K562 (cell line): Measurements from ENCODE around the gene GNAZ. TPM values are rescaled to one million over a fixed set of nuclear protein-coding genes. Genes with fewer than 3 reads are reported as not detected.
A peak's percentile ranks its signal among the peaks of the same experiment; 100 is the strongest.

Experiments used
- ATAC-seq: fragments of 200-7000 bp; cut with Tn5 transposase; 3 replicates; pipeline ENCODE4 v1.9.1; 2020; ENCODE audit warnings: moderate library complexity
- BruUV-seq: library from RNA; stranded (reverse); fragments of 400-500 nt; replicated peaks from 2 replicates; lab custom pipeline; 2021; lab: Mats Ljungman, UMichigan
- CTCF ChIA-PET: fragments of 300-600 bp; formaldehyde crosslinking; extraction: SDS; loops from one replicate; lab custom pipeline; 2021; ENCODE audit warnings: low intra/inter-chr PET ratio; lab: Yijun Ruan, JAX
- POLR2A ChIA-PET: fragments of 300-600, 350-650 bp; sonication (Branson Sonifier 250); formaldehyde crosslinking; extraction: SDS; loops from one replicate; lab custom pipeline; 2021; ENCODE audit warnings: antibody characterized with exemption, inconsistent platforms; lab: Yijun Ruan, JAX
- DNase-seq, 4 experiments: peaks; one replicate each; pipeline versions ENCODE4 v3.0.0 to v3.0.0-alpha.2; 2011 to 2018; ENCODE audit warnings: low spot score in 3 of 4, mixed read lengths in 3 of 4; ENCODE audit errors: extremely low read depth in 1 of 4
- FAIRE-seq: peaks from 2 replicates; lab custom pipeline; 2011; peaks lifted over from hg19 to GRCh38; lab: Jason Lieb, UNC
- H2AFZ ChIP-seq: 2 replicates; pipeline ENCODE4 v1.6.0; 2011; ENCODE audit warnings: low read depth, low read length, control low read depth, inconsistent platforms
- H3K27ac ChIP-seq: fragments of 200-600 bp; 3 replicates; pipeline ENCODE4 v1.8.0; 2011; ENCODE audit warnings: low read depth, mild to moderate bottlenecking, control low read depth, inconsistent platforms, low read length, moderate library complexity, mixed read lengths; ENCODE audit errors: extremely low read depth
- H3K27me3 ChIP-seq, 2 experiments: fragments of 300-600 bp in 1 of 2; 2 replicates in 1 of 2; 3 replicates in 1 of 2; pipeline versions ENCODE4 v1.6.0 to v1.8.0; 2011; ENCODE audit warnings: inconsistent platforms in 2 of 2, low read length in 2 of 2, mild to moderate bottlenecking in 1 of 2, mixed read lengths in 1 of 2, moderate library complexity in 1 of 2; ENCODE audit not compliant: control insufficient read depth in 2 of 2, insufficient read depth in 2 of 2
- H3K36me3 ChIP-seq: fragments of 300-600 bp; 3 replicates; pipeline ENCODE4 v1.8.0; 2011; ENCODE audit warnings: mild to moderate bottlenecking, low read length, inconsistent platforms; ENCODE audit not compliant: control insufficient read depth, insufficient read depth
- H3K4me1 ChIP-seq, 2 experiments: fragments of 200-600 bp in 1 of 2; replicated peaks in 1 of 2; 2 replicates in 1 of 2; 3 replicates in 1 of 2; pipeline versions ENCODE4 v1.5.1 to v1.8.0; 2011; ENCODE audit warnings: inconsistent platforms in 2 of 2, low read length in 2 of 2, mild to moderate bottlenecking in 1 of 2, mixed read lengths in 1 of 2, moderate library complexity in 1 of 2; ENCODE audit not compliant: control insufficient read depth in 2 of 2, insufficient read depth in 2 of 2
- H3K4me2 ChIP-seq: 2 replicates; pipeline ENCODE4 v1.6.1; 2011; ENCODE audit warnings: low read length, control low read depth, inconsistent platforms, mixed read lengths; ENCODE audit not compliant: insufficient read depth
- H3K4me3 ChIP-seq: fragments of 200-600 bp; sonication (generic), shearing (Covaris generic); 2 replicates; pipeline ENCODE4 v1.5.1; 2016; ENCODE audit warnings: control low read depth, inconsistent platforms
- H3K79me2 ChIP-seq: fragments of 200-600 bp; 3 replicates; pipeline ENCODE4 v1.8.0; 2011; ENCODE audit warnings: low read length, inconsistent platforms; ENCODE audit not compliant: control insufficient read depth, insufficient read depth
- H3K9ac ChIP-seq, 2 experiments: 2 replicates each; pipeline versions ENCODE4 v1.6.0 to v1.6.1; 2011; ENCODE audit warnings: low read depth in 2 of 2, low read length in 2 of 2, control low read depth in 1 of 2, inconsistent platforms in 1 of 2, mild to moderate bottlenecking in 1 of 2, mixed read lengths in 1 of 2; ENCODE audit not compliant: insufficient read depth in 1 of 2
- H3K9me1 ChIP-seq: one replicate; pipeline ENCODE4 v1.6.0; 2011; ENCODE audit warnings: inconsistent platforms, mild to moderate bottlenecking, low read length, moderate library complexity; ENCODE audit not compliant: control insufficient read depth, insufficient read depth
- H3K9me3 ChIP-seq: replicated peaks from 2 replicates; pipeline ENCODE4 v1.5.1; 2011; ENCODE audit warnings: low read depth, low read length, inconsistent platforms; ENCODE audit not compliant: control insufficient read depth, insufficient read depth
- H4K20me1 ChIP-seq: replicated peaks from 2 replicates; pipeline ENCODE4 v1.6.1; 2011; ENCODE audit warnings: low read length, inconsistent platforms, mixed read lengths; ENCODE audit not compliant: control insufficient read depth, insufficient read depth
- BRD4 ChIP-seq: fragments of 200-600 bp; sonication (generic); IDR thresholded peaks from 2 replicates; pipeline ENCODE4 v1.6.1; 2017; ENCODE audit warnings: inconsistent platforms
- E2F1 ChIP-seq: sonication (generic); formaldehyde crosslinking; IDR thresholded peaks from 2 replicates; pipeline ENCODE4 v1.8.1; 2023; ENCODE audit warnings: mild to moderate bottlenecking, missing genetic modification reagents, moderate library complexity
- GTF2F1 ChIP-seq: IDR thresholded peaks from 2 replicates; pipeline ENCODE4 v1.6.1; 2011; ENCODE audit warnings: low read depth, low read length, improper control_type of control experiment
- HMGN3 ChIP-seq: IDR thresholded peaks from 2 replicates; pipeline ENCODE4 v1.6.1; 2011; ENCODE audit warnings: borderline replicate concordance, low read depth, mild to moderate bottlenecking, mixed read lengths, low read length; ENCODE audit not compliant: insufficient read length; ENCODE audit errors: extremely low read depth
- HNRNPUL1 ChIP-seq: fragments of 200-400 bp; formaldehyde crosslinking; IDR thresholded peaks from 2 replicates; pipeline ENCODE4 v1.6.1; 2017; ENCODE audit warnings: low read length
- MAFK ChIP-seq: IDR thresholded peaks from 2 replicates; pipeline ENCODE4 v1.6.1; 2011; ENCODE audit warnings: low read length, improper control_type of control experiment
- NCOR1 ChIP-seq: fragments of 450-650 bp; IDR thresholded peaks from 2 replicates; pipeline ENCODE4 v1.6.1; 2016; ENCODE audit warnings: mild to moderate bottlenecking, moderate library complexity
- PCBP2 ChIP-seq: fragments of 200-400 bp; formaldehyde crosslinking; IDR thresholded peaks from 2 replicates; pipeline ENCODE4 v1.6.1; 2018; ENCODE audit warnings: low read length, low read depth, mild to moderate bottlenecking, moderate library complexity; ENCODE audit not compliant: poor library complexity, severe bottlenecking
- RBM14 ChIP-seq: fragments of 200-400 bp; formaldehyde crosslinking; IDR thresholded peaks from 2 replicates; pipeline ENCODE4 v1.6.1; 2018; ENCODE audit warnings: low read depth, mild to moderate bottlenecking, low read length, moderate library complexity, borderline replicate concordance; ENCODE audit not compliant: insufficient read depth
- TCF7 ChIP-seq: sonication (generic); IDR thresholded peaks from 2 replicates; pipeline ENCODE4 v1.6.1; 2016; ENCODE audit warnings: antibody characterized with exemption, borderline replicate concordance
- ZBTB7A ChIP-seq: IDR thresholded peaks from 2 replicates; pipeline ENCODE4 v1.6.1; 2011; ENCODE audit warnings: low read depth, mild to moderate bottlenecking, low read length, moderate library complexity, borderline replicate concordance; ENCODE audit not compliant: control insufficient read depth
- WGBS: fragments of 100-300 bp; shearing (Covaris generic); methylation state at CpG from one replicate; pipeline ENCODE4 v1.1.6; 2016; ENCODE audit warnings: low coverage, mixed read lengths; ENCODE audit not compliant: insufficient coverage; ENCODE audit errors: missing lambda C conversion rate; 5-methylcytosine and 5-hydroxymethylcytosine counted together
- in situ Hi-C: fragments of 300-500 bp; cut with MboI; formaldehyde crosslinking; loops from 4 replicates; pipeline ENCODE4 v1.15.0; 2018; ENCODE audit warnings: inconsistent platforms, mixed read lengths
- intact Hi-C: fragments of 100-400 bp; cut with micrococcal nuclease; formaldehyde crosslinking; loops from 2 replicates; pipeline ENCODE4 v1.14.2; 2022
- polyA plus RNA-seq, 8 experiments: library from polyadenylated mRNA; depleted of rRNA in 4 of 8; stranded (reverse) in 5 of 8; unstranded in 3 of 8; fragments of >200 nt; fragmentation: Nextera tagmentation in 2 of 8; fragmentation: Illumina TruSeq in 1 of 8; extraction: Ambion mirVana in 2 of 8; extraction: Trizol in 1 of 8; gene quantifications; 2 replicates each; pipeline versions ENCODE4 v1.2.1 to v1.2.3, GENCODE V29; 2011 to 2014; ENCODE audit warnings: inconsistent platforms in 1 of 8, missing spikeins in 1 of 8
- total RNA-seq, 7 experiments: library from RNA; depleted of rRNA in 6 of 7; stranded (reverse); fragments of >200 nt in 6 of 7; fragmentation: Illumina TruSeq in 2 of 7; extraction: Trizol in 2 of 7; gene quantifications; 2 replicates each; pipeline versions ENCODE4 v1.2.1 to v1.2.3, GENCODE V29; 2011 to 2021; ENCODE audit warnings: low replicate concordance in 1 of 7

GNAZ gene
- total and polyA plus RNA-seq, 9 of the 15 experiments (the other 6 are each of a cell fraction or from before 2014, with no cell fraction given): 0.04 to 0.22 (median 0.13) TPM; not detected in 3

DNA sequence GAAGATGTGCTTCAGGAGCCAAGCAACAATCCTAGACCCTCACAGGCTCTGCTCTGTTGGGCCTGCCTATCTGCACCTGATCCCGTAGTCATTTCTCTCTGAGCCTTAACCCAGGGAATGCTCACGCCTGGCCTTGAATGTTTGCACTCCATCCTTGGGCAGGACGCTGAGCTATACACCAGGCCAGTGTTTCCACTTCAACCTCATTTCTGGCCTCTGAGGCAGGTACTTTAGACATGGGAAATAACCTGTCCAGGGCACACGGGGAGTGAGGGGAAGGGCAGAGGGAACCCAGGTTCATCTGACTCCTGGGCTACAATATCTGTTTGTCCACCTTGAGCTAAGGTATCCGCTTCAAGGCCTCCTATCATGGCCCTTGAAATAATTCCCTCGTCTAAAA lies 61.6 kb downstream of the GNAZ start:
- Histone ChIP-seq H3K4me2 (no peak overlapping the region), H3K4me1 (0 out of 5 replicates have a peak, but pooled peaks cover 0 to 3% of the 10 kb centered on the region in 2 experiments), H3K9me1 (peaks cover 4% of the 10 kb centered on the region), H3K27me3 (peaks cover 50 to 67% of the 10 kb centered on the region in 2 experiments), H3K4me3 (no peak overlapping the region), H3K36me3 (no peaks in the 10 kb centered on the region), H4K20me1 (peaks cover 41% of the 10 kb centered on the region), H3K27ac (no peak overlapping the region), H2AFZ (no peak overlapping the region), H3K9me3 (no peaks in the 10 kb centered on the region), H3K79me2 (no peaks in the 10 kb centered on the region), H3K9ac (no peak overlapping the region)
- TF ChIP-seq TCF7: no peak
- TF ChIP-seq PCBP2: no peak
- TF ChIP-seq HMGN3: no peak
- TF ChIP-seq GTF2F1: peak; percentile 54; the same call in 1 of the 2 replicates
- 0 out of 2 replicates have a peak, but pooled peaks have one; percentile 1 for TF ChIP-seq ZBTB7A
- no peak for TF ChIP-seq HNRNPUL1
- no peak for TF ChIP-seq NCOR1
- no peak for TF ChIP-seq RBM14
- no peak for TF ChIP-seq BRD4
- peak; percentile 23; the same call in 1 of the 2 replicates for TF ChIP-seq MAFK
- TF ChIP-seq E2F1 (CRISPR knock-in tag): 0 out of 2 replicates have a peak, but pooled peaks have one; percentile 52
- no peak for FAIRE-seq
- no TSS peak for BruUV-seq
- ChIA-PET CTCF (interaction anchor here (0.5 to 12.0 kb wide), 3 partner anchors 8 to 173 kb away, joined by 3 to 549 read pairs (median 5); no protein-coding TSS in a partner anchor), POLR2A (interaction anchor here (0.7 to 8.6 kb wide), 12 partner anchors 8 to 244 kb away, joined by 3 to 74 read pairs (median 6); partner anchors contain the start of genes BCR, IGLL5, RAB36 and RSPH14)
- no peak for ATAC-seq
- no peak for DNase-seq
- intact Hi-C loops (no loop called here), in situ Hi-C loops (no loop called here)
- WGBS: 1% methylated on average over 6 of the region's 6 CpGs
